Fibroblast of upper back skin (primary cell): ENCODE data around the gene KDM3A.

Source experiments
- DNase-seq: peaks from one replicate; pipeline ENCODE4 v3.0.0-alpha.2; 2013

The KDM3A gene

DNA sequence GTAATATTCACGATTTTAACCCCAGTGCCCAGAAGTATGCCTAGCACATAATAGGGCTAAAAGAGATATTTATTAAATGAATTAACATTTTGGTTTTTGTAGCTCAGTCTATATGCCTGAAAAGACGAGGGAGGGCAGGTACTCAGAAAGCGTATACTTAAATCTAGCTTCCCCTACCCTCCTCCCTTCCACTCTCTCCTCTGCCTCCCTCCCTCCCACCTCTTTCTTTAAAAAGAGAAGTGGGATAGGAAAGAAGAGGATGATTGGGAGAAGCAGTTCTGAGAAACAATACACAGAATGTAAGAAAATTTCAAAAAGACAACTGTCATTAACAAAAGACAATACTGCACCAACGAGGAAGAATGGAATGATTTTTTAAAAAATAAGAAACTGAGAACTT is 82.3 kb downstream of the KDM3A start:
- DNase-seq = no peak

DNA sequence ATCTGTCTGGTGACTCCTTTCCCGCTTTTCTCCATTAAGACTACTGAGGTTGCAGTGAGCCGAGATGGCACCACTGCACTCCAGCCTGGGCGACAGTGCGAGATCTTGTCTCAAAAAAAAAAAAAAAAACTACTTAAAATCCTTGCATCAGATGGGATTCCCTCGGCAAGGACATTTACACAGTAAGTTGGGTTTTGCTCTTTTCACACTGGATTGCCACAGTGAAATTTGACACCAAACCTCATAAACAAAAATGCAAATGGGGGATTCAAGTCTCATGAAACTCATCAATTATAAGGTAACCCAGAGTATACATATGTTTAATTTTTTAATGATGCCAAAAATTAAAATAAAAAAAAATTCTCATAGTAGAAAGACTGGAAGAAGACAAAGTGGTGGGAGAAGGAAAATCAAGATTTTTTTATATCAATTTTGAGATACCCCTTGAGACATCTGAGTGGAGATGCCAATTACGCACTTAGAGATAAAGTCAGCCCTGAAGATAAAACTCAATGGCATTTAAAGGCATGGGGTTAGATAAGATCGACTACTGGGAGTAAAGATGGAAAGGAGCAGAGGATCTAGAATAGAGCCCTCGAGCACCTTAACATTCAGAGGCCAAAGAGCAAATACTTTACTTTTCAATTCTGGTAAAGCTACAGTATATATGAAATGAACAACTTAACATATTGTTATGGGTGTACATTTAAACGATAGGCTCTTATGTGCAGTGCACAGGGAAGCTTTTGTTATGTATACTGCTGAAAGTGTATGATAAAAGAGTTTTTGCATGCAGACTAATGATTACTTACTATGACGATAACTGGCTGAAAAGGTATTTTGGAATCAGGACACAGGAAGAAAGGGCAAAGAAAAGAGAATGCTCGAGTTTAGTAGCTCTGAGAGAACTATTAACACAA is 84.5 kb downstream of the KDM3A start:
- DNase-seq = no peak

DNA sequence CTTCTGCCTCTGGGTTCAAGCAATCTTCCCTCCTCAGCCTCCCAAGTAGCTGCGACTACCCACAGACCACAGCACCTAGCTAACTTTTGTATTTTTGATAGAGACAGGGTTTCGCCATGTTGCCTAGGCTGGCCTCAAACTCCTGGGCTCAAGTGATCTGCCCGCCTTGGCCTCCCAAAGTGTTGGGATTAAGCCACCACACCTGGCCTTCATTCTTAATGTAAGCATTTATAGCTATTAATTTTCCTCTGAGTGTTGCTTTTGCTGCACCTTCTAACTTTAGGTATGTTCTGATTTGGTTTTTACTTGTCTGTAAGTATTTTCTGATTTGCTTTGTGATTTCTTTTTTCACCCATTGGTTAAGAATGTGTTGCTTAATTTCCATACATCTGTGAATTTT is 92.4 kb downstream of the KDM3A start:
- no peak for DNase-seq

DNA sequence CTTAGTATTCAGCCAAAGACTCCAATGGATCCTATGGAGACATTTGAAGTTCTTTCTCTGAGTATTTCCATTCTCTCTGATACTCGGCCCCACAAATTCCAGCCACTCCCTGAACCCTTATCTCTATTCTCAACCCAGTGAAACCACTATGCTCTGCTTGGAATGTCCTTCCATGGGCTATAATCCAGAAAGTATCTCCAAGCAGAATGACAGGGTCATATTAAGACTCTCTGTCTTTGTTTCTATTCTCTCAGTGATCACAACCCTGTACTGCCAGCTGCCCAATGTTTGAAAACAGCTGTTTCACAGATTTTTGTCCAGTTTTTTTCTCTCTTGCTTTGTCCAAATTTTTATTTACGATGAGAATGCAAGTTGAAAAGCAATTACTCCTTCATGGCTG is 100.2 kb downstream of the KDM3A start:
- no peak for DNase-seq
